ENCODE data around the gene EYS.

- TF ChIP-seq CTCF (conservative IDR thresholded peaks at IDR 0.05) = no peak
- TF ChIP-seq ZFX (IDR thresholded peaks at IDR 0.05) = no peak
These were observed 1416.2 kb downstream of the EYS start for GRCh38 chr6:64290867-64291266.

Data from C4-2B (cell line).